Panc1 (cell line): ENCODE measurements around the gene DRAXIN. TPM values are rescaled to one million over a fixed set of nuclear protein-coding genes. Genes with fewer than 3 reads are reported as not detected.

Experiments used
- ATAC-seq: fragments of 200-7000 bp; cut with Tn5 transposase; 2 replicates; pipeline ENCODE4 v1.9.1; 2020; ENCODE audit warnings: mild to moderate bottlenecking, moderate library complexity
- BruUV-seq: library from RNA; stranded (reverse); fragments of 400-500 nt; replicated peaks from 2 replicates; lab custom pipeline; 2021; lab: Mats Ljungman, UMichigan
- CTCF ChIA-PET: fragments of 300-600 bp; sonication (Branson Sonifier 250); formaldehyde crosslinking; loops from one replicate; lab custom pipeline; 2022; ENCODE audit warnings: antibody characterized with exemption; lab: Charles Lee
- POLR2A ChIA-PET: fragments of 300-600 bp; sonication (Branson Sonifier 250); formaldehyde crosslinking; loops from one replicate; lab custom pipeline; 2022; ENCODE audit warnings: antibody characterized with exemption; lab: Charles Lee
- DNase-seq: peaks from one replicate; pipeline ENCODE4 v3.0.0-alpha.2; 2010; ENCODE audit warnings: low read depth, low spot score
- H3K27ac ChIP-seq: 2 replicates; pipeline ENCODE4 v1.5.1; 2011; ENCODE audit warnings: mild to moderate bottlenecking, low read length, inconsistent platforms
- H3K27me3 ChIP-seq: fragments of 200-500 bp; sonication (Bioruptor generic); 2 replicates; pipeline ENCODE4 v1.6.0; 2014; ENCODE audit warnings: low read length, inconsistent platforms; ENCODE audit not compliant: control insufficient read depth, insufficient read depth
- H3K36me3 ChIP-seq: fragments of 200-500 bp; sonication (Bioruptor generic); 2 replicates; pipeline ENCODE4 v1.5.1; 2014; ENCODE audit warnings: inconsistent platforms, mild to moderate bottlenecking, low read length, moderate library complexity; ENCODE audit not compliant: control insufficient read depth, insufficient read depth
- H3K4me1 ChIP-seq: 2 replicates; pipeline ENCODE4 v1.5.1; 2011; ENCODE audit warnings: inconsistent platforms, mild to moderate bottlenecking, low read length, moderate library complexity; ENCODE audit not compliant: control insufficient read depth, insufficient read depth
- H3K4me3 ChIP-seq, 2 experiments: 2 replicates each; pipeline ENCODE4 v1.5.1; 2011 to 2012; ENCODE audit warnings: low read depth in 2 of 2, low read length in 2 of 2, mild to moderate bottlenecking in 2 of 2, inconsistent platforms in 1 of 2, moderate library complexity in 1 of 2
- H3K9me3 ChIP-seq: fragments of 200-500 bp; sonication (Bioruptor generic); 2 replicates; pipeline ENCODE4 v1.5.1; 2014; ENCODE audit warnings: low read depth, mild to moderate bottlenecking, inconsistent platforms, low read length, moderate library complexity; ENCODE audit not compliant: control insufficient read depth, insufficient read depth
- CTCF ChIP-seq: fragments of 450-650 bp; IDR thresholded peaks from 2 replicates; pipeline ENCODE4 v1.5.1; 2017; ENCODE audit warnings: mild to moderate bottlenecking
- POLR2AphosphoS5 ChIP-seq: IDR thresholded peaks from 2 replicates; pipeline ENCODE4 v1.6.1; 2012; ENCODE audit warnings: mild to moderate bottlenecking, low read depth, low read length, moderate library complexity
- SIN3A ChIP-seq: IDR thresholded peaks from 2 replicates; pipeline ENCODE4 v1.6.1; 2012; ENCODE audit warnings: low read depth, mild to moderate bottlenecking, low read length, moderate library complexity, borderline replicate concordance; ENCODE audit not compliant: insufficient read depth
- TCF7L2 ChIP-seq: IDR thresholded peaks from 2 replicates; pipeline ENCODE4 v1.6.1; 2011; ENCODE audit warnings: mild to moderate bottlenecking, low read depth, low read length, inconsistent platforms
- in situ Hi-C: cut with HindIII; loops from 2 replicates; pipeline ENCODE4 v1.10.0; 2016; ENCODE audit warnings: low sequenced_read_pairs, low pct_unique_long_range_greater_than_20kb
- intact Hi-C: fragments of 100-400 bp; cut with micrococcal nuclease; formaldehyde crosslinking; loops from one replicate; pipeline ENCODE4 v1.10.0; 2022; ENCODE audit not compliant: unreplicated experiment
- total RNA-seq: library from RNA; stranded (reverse); gene quantifications from one replicate; pipeline ENCODE4 v1.2.1, GENCODE V29; 2021; ENCODE audit not compliant: unreplicated experiment
- TF ChIP-seq, protein P1 (sequence below), 2 experiments: IDR thresholded peaks; 2 replicates each; pipeline ENCODE4 v1.6.1; 2011 to 2012; ENCODE audit warnings: low read depth in 2 of 2, control low read depth in 1 of 2, low read length in 1 of 2, mild to moderate bottlenecking in 1 of 2, moderate library complexity in 1 of 2; ENCODE audit not compliant: insufficient read depth in 1 of 2

Gene DRAXIN
- total RNA-seq, 1 experiment from 2014 or later = 0.13 TPM

DNA sequence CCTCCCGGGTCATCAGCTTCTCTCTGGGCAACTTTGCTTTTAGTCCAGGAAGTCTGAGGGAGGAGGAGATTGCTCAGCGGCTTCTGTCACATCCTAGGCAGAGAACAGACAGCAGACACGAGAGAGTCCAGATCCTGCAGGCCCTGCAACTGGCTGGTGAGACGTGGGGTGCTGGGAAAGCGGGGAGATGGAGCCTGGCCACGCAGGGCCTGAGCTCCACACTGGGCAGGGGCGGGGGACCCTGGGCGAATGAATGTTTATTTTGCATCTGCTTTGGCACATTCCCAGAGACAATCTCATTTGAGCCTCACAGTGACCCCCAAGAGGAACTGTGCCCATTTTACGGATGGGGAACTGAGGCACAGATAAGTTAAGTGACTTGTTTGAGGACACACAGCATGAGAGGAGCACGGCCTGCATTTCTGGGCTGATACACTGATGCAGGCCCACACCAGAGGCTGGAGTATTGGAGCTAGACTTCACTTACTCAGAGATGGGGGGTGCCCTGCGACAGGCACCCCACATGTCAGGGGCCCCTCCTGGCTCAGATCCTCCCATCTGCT, 80.1 kb downstream of the DRAXIN start:
- Histone ChIP-seq H3K27me3 (no peaks in the 10 kb centered on the region), H3K4me1 (no peaks in the 10 kb centered on the region), H3K4me3 (no peak overlapping the region), H3K36me3 (no peaks in the 10 kb centered on the region), H3K9me3 (no peaks in the 10 kb centered on the region), H3K27ac (no peak overlapping the region)
- DNase-seq (no peak), ATAC-seq (no peak)
- POLR2A ChIA-PET = interaction anchor here (0.7 kb wide), 1 partner anchor 234 kb away, joined by 4 read pairs; no protein-coding TSS in a partner anchor
- no TSS peak for BruUV-seq
- CTCF ChIA-PET = no interaction called here
- TF ChIP-seq POLR2AphosphoS5 (no peak), TCF7L2 (no peak), SIN3A (no peak), CTCF (no peak)
- TF ChIP-seq, protein P1, sequence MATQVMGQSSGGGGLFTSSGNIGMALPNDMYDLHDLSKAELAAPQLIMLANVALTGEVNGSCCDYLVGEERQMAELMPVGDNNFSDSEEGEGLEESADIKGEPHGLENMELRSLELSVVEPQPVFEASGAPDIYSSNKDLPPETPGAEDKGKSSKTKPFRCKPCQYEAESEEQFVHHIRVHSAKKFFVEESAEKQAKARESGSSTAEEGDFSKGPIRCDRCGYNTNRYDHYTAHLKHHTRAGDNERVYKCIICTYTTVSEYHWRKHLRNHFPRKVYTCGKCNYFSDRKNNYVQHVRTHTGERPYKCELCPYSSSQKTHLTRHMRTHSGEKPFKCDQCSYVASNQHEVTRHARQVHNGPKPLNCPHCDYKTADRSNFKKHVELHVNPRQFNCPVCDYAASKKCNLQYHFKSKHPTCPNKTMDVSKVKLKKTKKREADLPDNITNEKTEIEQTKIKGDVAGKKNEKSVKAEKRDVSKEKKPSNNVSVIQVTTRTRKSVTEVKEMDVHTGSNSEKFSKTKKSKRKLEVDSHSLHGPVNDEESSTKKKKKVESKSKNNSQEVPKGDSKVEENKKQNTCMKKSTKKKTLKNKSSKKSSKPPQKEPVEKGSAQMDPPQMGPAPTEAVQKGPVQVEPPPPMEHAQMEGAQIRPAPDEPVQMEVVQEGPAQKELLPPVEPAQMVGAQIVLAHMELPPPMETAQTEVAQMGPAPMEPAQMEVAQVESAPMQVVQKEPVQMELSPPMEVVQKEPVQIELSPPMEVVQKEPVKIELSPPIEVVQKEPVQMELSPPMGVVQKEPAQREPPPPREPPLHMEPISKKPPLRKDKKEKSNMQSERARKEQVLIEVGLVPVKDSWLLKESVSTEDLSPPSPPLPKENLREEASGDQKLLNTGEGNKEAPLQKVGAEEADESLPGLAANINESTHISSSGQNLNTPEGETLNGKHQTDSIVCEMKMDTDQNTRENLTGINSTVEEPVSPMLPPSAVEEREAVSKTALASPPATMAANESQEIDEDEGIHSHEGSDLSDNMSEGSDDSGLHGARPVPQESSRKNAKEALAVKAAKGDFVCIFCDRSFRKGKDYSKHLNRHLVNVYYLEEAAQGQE (IDR thresholded peaks at IDR 0.05; ENCODE audit: insufficient read depth in 1 of 2, low read depth in 2 of 2, low read length in 1 of 2) = no peak
- in situ Hi-C loops = no loop called here
- intact Hi-C loops = no loop called here

DNA sequence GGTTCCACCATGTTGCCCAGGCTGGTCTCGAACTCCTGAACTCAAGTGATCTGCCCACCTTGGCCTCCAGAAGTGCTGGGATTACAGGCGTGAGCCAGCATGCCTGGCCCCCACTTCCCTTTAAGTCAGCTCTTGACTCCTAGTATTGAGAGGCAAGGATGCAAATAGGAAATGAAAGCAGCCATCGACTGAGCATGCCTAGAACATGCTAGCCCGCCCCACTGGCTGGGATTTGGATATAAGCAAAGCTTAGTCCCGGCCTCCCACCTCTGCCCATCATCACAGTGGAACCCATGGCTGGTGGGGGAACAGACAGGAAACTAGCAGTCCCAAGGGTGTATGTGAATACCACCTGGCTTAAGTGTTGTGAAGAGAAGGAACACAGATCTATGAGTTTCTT, 80.9 kb downstream of the DRAXIN start:
- intact Hi-C loops (no loop called here), in situ Hi-C loops (no loop called here)
- no peaks in the 10 kb centered on the region for H3K27me3 ChIP-seq
- TF ChIP-seq SIN3A = no peak
- H3K9me3 ChIP-seq = no peaks in the 10 kb centered on the region
- CTCF ChIA-PET = no interaction called here
- no TSS peak for BruUV-seq
- POLR2A ChIA-PET = no interaction called here
- no peak overlapping the region for H3K27ac ChIP-seq
- H3K4me1 ChIP-seq = no peaks in the 10 kb centered on the region
- no peak overlapping the region for H3K4me3 ChIP-seq
- DNase-seq = no peak
- H3K36me3 ChIP-seq = no peaks in the 10 kb centered on the region
- no peak for ATAC-seq

GRCh38 chr1:11774753-11775152, 83.2 kb downstream of the DRAXIN start:
- intact Hi-C loops (no loop called here), in situ Hi-C loops (no loop called here)
- H3K36me3 ChIP-seq = no peaks in the 10 kb centered on the region
- ATAC-seq (no peak), DNase-seq (no peak)
- H3K4me3 ChIP-seq = no peak overlapping the region
- no peaks in the 10 kb centered on the region for H3K9me3 ChIP-seq
- BruUV-seq = no TSS peak
- CTCF ChIA-PET = no interaction called here
- no peaks in the 10 kb centered on the region for H3K27me3 ChIP-seq
- no peak overlapping the region for H3K27ac ChIP-seq
- no peaks in the 10 kb centered on the region for H3K4me1 ChIP-seq
- POLR2A ChIA-PET = no interaction called here
- no peak for TF ChIP-seq POLR2AphosphoS5
- no peak for TF ChIP-seq SIN3A
- no peak for TF ChIP-seq CTCF
- no peak for TF ChIP-seq TCF7L2
- TF ChIP-seq, protein P1 (IDR thresholded peaks at IDR 0.05; ENCODE audit: insufficient read depth in 1 of 2, low read depth in 2 of 2, low read length in 1 of 2) = no peak
